Effector CD8-positive, alpha-beta T cell (primary cell): Measurements from ENCODE around the gene LCNL1.

Experiments
- DNase-seq: peaks from one replicate; lab custom pipeline; 2025; lab: John Stamatoyannopoulos, UW

Gene LCNL1

GRCh38 chr9:136947028-136947891 is 35.5 kb upstream of the LCNL1 start:
- no peak for DNase-seq

- no peak for DNase-seq
Observed at GRCh38 chr9:136947955-136948510, 34.8 kb upstream of the LCNL1 start.

- no peak for DNase-seq
Observed at GRCh38 chr9:136949239-136949816, 33.5 kb upstream of the LCNL1 start.

GRCh38 chr9:136949817-136950655 is 32.8 kb upstream of the LCNL1 start:
- peak; percentile 96 for DNase-seq

GRCh38 chr9:136950656-136951276 is 32.0 kb upstream of the LCNL1 start:
- DNase-seq, result no peak

GRCh38 chr9:136951541-136952320 is 31.1 kb upstream of the LCNL1 start, which contains the start of gene LCN12:
Gene LCN12 (plus strand): TSS chr9:136952273. CDS start chr9:136952328, 55 bp downstream.
- no peak for DNase-seq

- DNase-seq, result no peak
Observed at GRCh38 chr9:136952321-136952850, 30.4 kb upstream of the LCNL1 start.

GRCh38 chr9:136952876-136953770 is 29.7 kb upstream of the LCNL1 start:
- DNase-seq, result no peak

- DNase-seq, result no peak
Observed at GRCh38 chr9:136953771-136954269, 29.0 kb upstream of the LCNL1 start.

GRCh38 chr9:136954270-136955083 is 28.3 kb upstream of the LCNL1 start:
- DNase-seq, result no peak

- no peak for DNase-seq
Observed at GRCh38 chr9:136955202-136955942, 27.4 kb upstream of the LCNL1 start.

GRCh38 chr9:136955943-136956335 is 26.9 kb upstream of the LCNL1 start:
- no peak for DNase-seq

GRCh38 chr9:136956604-136957003 is 26.2 kb upstream of the LCNL1 start:
- DNase-seq, result no peak

GRCh38 chr9:136957461-136957860 is 25.3 kb upstream of the LCNL1 start:
- no peak for DNase-seq

GRCh38 chr9:136957901-136958300 is 24.9 kb upstream of the LCNL1 start:
- no peak for DNase-seq

GRCh38 chr9:136958473-136958872 is 24.3 kb upstream of the LCNL1 start:
- DNase-seq, result no peak
